Ishikawa (cell line): ENCODE measurements around the gene STUM.

ENCODE experiments used
- EP300 ChIP-seq: IDR thresholded peaks from 2 replicates; pipeline ENCODE4 v1.6.1; 2012; ENCODE audit warnings: borderline replicate concordance
- YY1 ChIP-seq: IDR thresholded peaks from 2 replicates; pipeline ENCODE4 v1.6.1; 2012; ENCODE audit warnings: low read depth
- TF ChIP-seq, protein P1 (sequence below): IDR thresholded peaks from 2 replicates; pipeline ENCODE4 v1.6.1; 2012; ENCODE audit warnings: low read depth, mild to moderate bottlenecking

DNA sequence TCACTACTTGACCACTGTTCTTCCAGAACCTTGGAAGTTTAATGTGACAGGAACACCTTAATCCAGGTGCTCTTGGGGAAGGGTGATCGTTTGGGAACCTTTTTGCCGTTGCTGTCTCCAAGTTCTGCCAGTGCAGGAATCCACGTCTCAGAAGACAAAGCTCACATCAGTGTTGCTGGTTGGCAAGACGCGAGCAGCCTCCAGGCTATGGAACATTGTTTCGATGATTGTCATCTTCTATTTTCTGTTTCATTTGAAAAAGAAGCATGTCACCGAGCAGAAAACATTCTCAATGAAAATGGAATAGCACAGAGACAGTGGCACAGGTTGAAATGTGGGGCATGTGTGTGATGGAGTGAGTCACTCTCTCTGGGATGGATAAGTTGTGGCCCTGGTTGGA is 11.7 kb downstream of the STUM start:
- TF ChIP-seq YY1 (no peak), EP300 (no peak)
- TF ChIP-seq, protein P1, sequence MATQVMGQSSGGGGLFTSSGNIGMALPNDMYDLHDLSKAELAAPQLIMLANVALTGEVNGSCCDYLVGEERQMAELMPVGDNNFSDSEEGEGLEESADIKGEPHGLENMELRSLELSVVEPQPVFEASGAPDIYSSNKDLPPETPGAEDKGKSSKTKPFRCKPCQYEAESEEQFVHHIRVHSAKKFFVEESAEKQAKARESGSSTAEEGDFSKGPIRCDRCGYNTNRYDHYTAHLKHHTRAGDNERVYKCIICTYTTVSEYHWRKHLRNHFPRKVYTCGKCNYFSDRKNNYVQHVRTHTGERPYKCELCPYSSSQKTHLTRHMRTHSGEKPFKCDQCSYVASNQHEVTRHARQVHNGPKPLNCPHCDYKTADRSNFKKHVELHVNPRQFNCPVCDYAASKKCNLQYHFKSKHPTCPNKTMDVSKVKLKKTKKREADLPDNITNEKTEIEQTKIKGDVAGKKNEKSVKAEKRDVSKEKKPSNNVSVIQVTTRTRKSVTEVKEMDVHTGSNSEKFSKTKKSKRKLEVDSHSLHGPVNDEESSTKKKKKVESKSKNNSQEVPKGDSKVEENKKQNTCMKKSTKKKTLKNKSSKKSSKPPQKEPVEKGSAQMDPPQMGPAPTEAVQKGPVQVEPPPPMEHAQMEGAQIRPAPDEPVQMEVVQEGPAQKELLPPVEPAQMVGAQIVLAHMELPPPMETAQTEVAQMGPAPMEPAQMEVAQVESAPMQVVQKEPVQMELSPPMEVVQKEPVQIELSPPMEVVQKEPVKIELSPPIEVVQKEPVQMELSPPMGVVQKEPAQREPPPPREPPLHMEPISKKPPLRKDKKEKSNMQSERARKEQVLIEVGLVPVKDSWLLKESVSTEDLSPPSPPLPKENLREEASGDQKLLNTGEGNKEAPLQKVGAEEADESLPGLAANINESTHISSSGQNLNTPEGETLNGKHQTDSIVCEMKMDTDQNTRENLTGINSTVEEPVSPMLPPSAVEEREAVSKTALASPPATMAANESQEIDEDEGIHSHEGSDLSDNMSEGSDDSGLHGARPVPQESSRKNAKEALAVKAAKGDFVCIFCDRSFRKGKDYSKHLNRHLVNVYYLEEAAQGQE: no peak
